BLaER1 (cell line): ENCODE measurements around the gene SMPD3.

Source experiments
- H3K27ac ChIP-seq: shearing (Covaris generic); formaldehyde crosslinking; 2 replicates; pipeline ENCODE4 v1.8.1; 2022
- H3K27me3 ChIP-seq: shearing (Covaris generic); formaldehyde crosslinking; 2 replicates; pipeline ENCODE4 v1.8.1; 2022
- H3K36me3 ChIP-seq: shearing (Covaris generic); formaldehyde crosslinking; 2 replicates; pipeline ENCODE4 v1.8.1; 2022
- H3K4me1 ChIP-seq: shearing (Covaris generic); formaldehyde crosslinking; 2 replicates; pipeline ENCODE4 v1.8.1; 2022
- H3K4me2 ChIP-seq: shearing (Covaris generic); formaldehyde crosslinking; 2 replicates; pipeline ENCODE4 v1.8.1; 2022
- H3K4me3 ChIP-seq: shearing (Covaris generic); formaldehyde crosslinking; 2 replicates; pipeline ENCODE4 v1.8.1; 2022
- H3K9ac ChIP-seq: shearing (Covaris generic); formaldehyde crosslinking; 2 replicates; pipeline ENCODE4 v1.8.1; 2022
- H3K9me3 ChIP-seq: shearing (Covaris generic); formaldehyde crosslinking; 2 replicates; pipeline ENCODE4 v1.8.1; 2022
- H4K20me1 ChIP-seq: shearing (Covaris generic); formaldehyde crosslinking; 2 replicates; pipeline ENCODE4 v1.8.1; 2022
- Cebpa-rat ChIP-seq: shearing (Covaris generic); IDR thresholded peaks from 2 replicates; pipeline ENCODE4 v1.8.1; 2022

The SMPD3 gene

GRCh38 chr16:68367891-68368290 is 80.4 kb downstream of the SMPD3 start:
- no peak for TF ChIP-seq Cebpa-rat
- no peak overlapping the region for H3K4me3 ChIP-seq
- H3K36me3 ChIP-seq = no peaks in the 10 kb centered on the region
- H3K4me1 ChIP-seq = peaks cover 89% of the 10 kb centered on the region
- H3K27me3 ChIP-seq = peaks cover 13% of the 10 kb centered on the region
- H3K9me3 ChIP-seq = no peaks in the 10 kb centered on the region
- H4K20me1 ChIP-seq = peaks cover 61% of the 10 kb centered on the region
- H3K27ac ChIP-seq = no peak overlapping the region
- peak overlapping the region; percentile 83 for H3K4me2 ChIP-seq
- H3K9ac ChIP-seq = no peak overlapping the region

GRCh38 chr16:68367440-68367839 is 80.9 kb downstream of the SMPD3 start:
- H3K27me3 ChIP-seq = peaks cover 13% of the 10 kb centered on the region
- no peak overlapping the region for H3K9ac ChIP-seq
- peaks cover 66% of the 10 kb centered on the region for H4K20me1 ChIP-seq
- H3K4me3 ChIP-seq = no peak overlapping the region
- H3K27ac ChIP-seq = no peak overlapping the region
- no peak for TF ChIP-seq Cebpa-rat
- no peaks in the 10 kb centered on the region for H3K9me3 ChIP-seq
- peaks cover 92% of the 10 kb centered on the region for H3K4me1 ChIP-seq
- H3K4me2 ChIP-seq = peak overlapping the region; percentile 83
- no peaks in the 10 kb centered on the region for H3K36me3 ChIP-seq

GRCh38 chr16:68367030-68367429 is 81.3 kb downstream of the SMPD3 start:
- Histone ChIP-seq H3K36me3 (no peaks in the 10 kb centered on the region), H3K4me2 (peak overlapping the region; percentile 83), H4K20me1 (peaks cover 70% of the 10 kb centered on the region), H3K4me3 (no peak overlapping the region), H3K9me3 (no peaks in the 10 kb centered on the region), H3K27me3 (peaks cover 13% of the 10 kb centered on the region), H3K9ac (no peak overlapping the region), H3K27ac (no peak overlapping the region), H3K4me1 (peaks cover 95% of the 10 kb centered on the region)
- no peak for TF ChIP-seq Cebpa-rat

GRCh38 chr16:68366062-68366461 is 82.2 kb downstream of the SMPD3 start:
- peaks cover 7% of the 10 kb centered on the region for H3K27me3 ChIP-seq
- no peak overlapping the region for H3K9ac ChIP-seq
- H4K20me1 ChIP-seq = peaks cover 75% of the 10 kb centered on the region
- H3K4me2 ChIP-seq = peak overlapping the region; percentile 96
- H3K4me3 ChIP-seq = no peak overlapping the region
- TF ChIP-seq Cebpa-rat = no peak
- no peaks in the 10 kb centered on the region for H3K9me3 ChIP-seq
- peaks cover 95% of the 10 kb centered on the region for H3K4me1 ChIP-seq
- no peaks in the 10 kb centered on the region for H3K36me3 ChIP-seq
- no peak overlapping the region for H3K27ac ChIP-seq

- Histone ChIP-seq H3K9me3 (no peaks in the 10 kb centered on the region), H3K36me3 (no peaks in the 10 kb centered on the region), H3K27me3 (peaks cover 7% of the 10 kb centered on the region), H3K9ac (no peak overlapping the region), H3K27ac (peak overlapping the region; percentile 5; the same call in 1 of the 2 replicates), H3K4me3 (no peak overlapping the region), H4K20me1 (peaks cover 75% of the 10 kb centered on the region), H3K4me1 (peaks cover 95% of the 10 kb centered on the region), H3K4me2 (peak overlapping the region; percentile 96)
- no peak for TF ChIP-seq Cebpa-rat
These were observed 83.0 kb downstream of the SMPD3 start for GRCh38 chr16:68365167-68365817.

GRCh38 chr16:68364561-68364998 is 83.7 kb downstream of the SMPD3 start:
- H3K9ac ChIP-seq = no peak overlapping the region
- no peak overlapping the region for H3K27ac ChIP-seq
- peak overlapping the region; percentile 96 for H3K4me2 ChIP-seq
- H3K36me3 ChIP-seq = no peaks in the 10 kb centered on the region
- H3K4me1 ChIP-seq = peaks cover 95% of the 10 kb centered on the region
- H3K4me3 ChIP-seq = no peak overlapping the region
- H4K20me1 ChIP-seq = peaks cover 75% of the 10 kb centered on the region
- TF ChIP-seq Cebpa-rat = no peak
- H3K27me3 ChIP-seq = peaks cover 7% of the 10 kb centered on the region
- H3K9me3 ChIP-seq = no peaks in the 10 kb centered on the region

- H3K9me3 ChIP-seq = no peaks in the 10 kb centered on the region
- no peak for TF ChIP-seq Cebpa-rat
- H3K27ac ChIP-seq = no peak overlapping the region
- H3K4me3 ChIP-seq = no peak overlapping the region
- H3K36me3 ChIP-seq = 0 out of 2 replicates have a peak, but pooled peaks cover 5% of the 10 kb centered on the region
- H3K27me3 ChIP-seq = peaks cover 7% of the 10 kb centered on the region
- H4K20me1 ChIP-seq = peaks cover 75% of the 10 kb centered on the region
- H3K4me2 ChIP-seq = peak overlapping the region; percentile 96
- H3K9ac ChIP-seq = no peak overlapping the region
- H3K4me1 ChIP-seq = peaks cover 95% of the 10 kb centered on the region
These were observed 84.4 kb downstream of the SMPD3 start for GRCh38 chr16:68363658-68364521.

- Histone ChIP-seq H3K27ac (no peak overlapping the region), H3K9ac (no peak overlapping the region), H4K20me1 (peaks cover 77% of the 10 kb centered on the region), H3K4me3 (no peak overlapping the region), H3K4me1 (peaks cover 95% of the 10 kb centered on the region), H3K36me3 (peaks cover 8% of the 10 kb centered on the region), H3K4me2 (peak overlapping the region; percentile 96), H3K27me3 (peaks cover 7% of the 10 kb centered on the region), H3K9me3 (no peaks in the 10 kb centered on the region)
- no peak for TF ChIP-seq Cebpa-rat
These were observed 85.2 kb downstream of the SMPD3 start for GRCh38 chr16:68362947-68363657.

GRCh38 chr16:68362262-68362913 is 85.9 kb downstream of the SMPD3 start:
- Histone ChIP-seq H3K4me3 (no peak overlapping the region), H3K27me3 (peaks cover 2% of the 10 kb centered on the region), H3K9me3 (no peaks in the 10 kb centered on the region), H3K9ac (peak overlapping the region; percentile 50), H3K4me1 (peaks cover 95% of the 10 kb centered on the region), H3K4me2 (peak overlapping the region; percentile 96), H3K36me3 (peaks cover 16% of the 10 kb centered on the region), H4K20me1 (peaks cover 84% of the 10 kb centered on the region), H3K27ac (peak overlapping the region; percentile 47)
- TF ChIP-seq Cebpa-rat = no peak
